ENCODE measurements around the gene KMT2A.
"Not testable (repeated sequence)": the region's sequence is repeated elsewhere in the genome, so short reads cannot be mapped to it uniquely, and the experiment has no call there.

Gene KMT2A

GRCh38 chr11:118435290-118435892, 901 bp upstream of the KMT2A start:
- peak; percentile 93 for DNase-seq

- DNase-seq, result no peak
These were observed 431 bp downstream of the KMT2A start for GRCh38 chr11:118436639-118437207.

DNA sequence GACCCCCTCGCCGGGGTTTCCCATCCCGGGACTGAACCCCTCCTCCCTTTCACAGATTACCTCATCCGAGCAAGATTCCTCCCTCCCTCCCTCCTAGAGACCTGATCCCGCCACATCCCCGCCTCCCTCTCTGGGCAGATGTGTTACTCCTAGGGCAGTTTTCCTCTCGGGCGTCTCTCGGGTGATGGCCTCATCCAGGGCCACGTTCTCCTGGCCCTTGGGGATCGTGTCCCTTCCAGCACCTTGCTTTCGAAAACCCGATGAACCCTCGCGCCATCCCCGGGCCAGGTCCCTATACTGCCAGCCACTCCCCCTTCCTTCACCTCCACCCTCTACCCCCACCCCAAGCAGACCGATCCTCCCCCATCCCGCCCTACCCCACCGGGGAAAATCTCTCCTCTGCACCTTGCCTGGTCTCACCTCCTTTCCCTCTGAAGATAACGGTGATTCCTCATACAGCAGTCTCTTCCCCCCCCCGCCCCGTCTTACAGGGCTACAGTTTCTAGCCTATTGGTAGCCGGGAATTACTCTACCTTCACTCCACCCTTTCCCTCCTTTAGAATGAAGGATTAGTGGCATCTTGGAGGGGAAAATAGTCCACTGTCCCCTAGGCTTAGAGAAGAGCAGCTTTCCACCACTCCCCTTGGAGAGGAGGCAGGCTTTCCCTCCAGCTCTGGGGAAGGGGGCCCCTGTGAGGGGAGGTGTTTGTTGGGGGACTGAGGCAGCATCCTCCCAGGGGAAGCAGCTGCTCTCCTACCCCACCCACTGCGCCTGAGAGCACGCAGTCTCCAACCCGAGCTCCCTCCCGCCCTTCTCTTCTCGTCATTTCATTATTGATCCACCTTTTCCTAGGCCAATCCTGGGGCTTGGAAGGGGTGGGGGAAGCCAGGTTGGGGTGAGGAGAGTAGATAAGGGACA, 1.2 kb downstream of the KMT2A start:
- peak; percentile 83 for DNase-seq

GRCh38 chr11:118438314-118438931, 2.1 kb downstream of the KMT2A start:
- DNase-seq, result peak; percentile 75

GRCh38 chr11:118439646-118440045, 3.4 kb downstream of the KMT2A start:
- no peak for DNase-seq

- DNase-seq, result no peak
These were observed 5.5 kb downstream of the KMT2A start for GRCh38 chr11:118441770-118442275.

- no peak for DNase-seq
These were observed 6.0 kb downstream of the KMT2A start for GRCh38 chr11:118442301-118442700.

DNA sequence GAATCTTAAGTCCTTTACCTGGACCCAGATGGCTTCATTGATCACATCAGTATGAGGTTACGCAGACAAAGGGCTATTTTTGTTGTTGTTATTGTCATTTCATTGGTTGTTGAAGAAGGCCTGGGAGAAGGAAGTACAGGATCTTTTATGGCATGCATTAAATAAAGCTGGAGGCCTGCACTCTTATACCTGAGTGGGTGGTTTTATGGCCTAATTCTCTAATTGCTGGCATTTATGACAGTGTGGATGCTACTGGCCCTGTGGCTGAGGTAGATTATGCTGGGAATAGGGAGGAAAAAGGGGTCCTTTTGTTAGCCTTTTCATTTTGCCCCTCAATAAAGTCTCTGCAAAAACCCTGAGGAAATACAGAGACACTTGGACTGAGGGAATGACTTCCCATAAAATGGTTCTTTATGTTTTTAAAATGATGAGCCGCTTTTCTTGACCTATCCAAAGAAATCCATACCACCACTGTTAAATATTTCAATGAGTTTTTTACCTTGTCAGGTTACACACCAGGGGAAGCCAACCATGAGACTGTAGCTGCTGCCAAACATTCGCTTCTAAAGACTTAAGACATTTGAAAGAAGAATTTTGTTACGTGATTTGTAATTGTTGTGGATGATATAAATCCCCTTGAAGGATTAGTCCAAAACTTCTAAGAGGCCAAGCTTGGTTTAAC, 6.8 kb downstream of the KMT2A start:
- no peak for DNase-seq

GRCh38 chr11:118443590-118444218, 7.4 kb downstream of the KMT2A start:
- no peak for DNase-seq

- DNase-seq, result no peak
These were observed 11.1 kb downstream of the KMT2A start for GRCh38 chr11:118447423-118447822.

- DNase-seq, result no peak
These were observed 12.0 kb downstream of the KMT2A start for GRCh38 chr11:118448294-118448693.

DNA sequence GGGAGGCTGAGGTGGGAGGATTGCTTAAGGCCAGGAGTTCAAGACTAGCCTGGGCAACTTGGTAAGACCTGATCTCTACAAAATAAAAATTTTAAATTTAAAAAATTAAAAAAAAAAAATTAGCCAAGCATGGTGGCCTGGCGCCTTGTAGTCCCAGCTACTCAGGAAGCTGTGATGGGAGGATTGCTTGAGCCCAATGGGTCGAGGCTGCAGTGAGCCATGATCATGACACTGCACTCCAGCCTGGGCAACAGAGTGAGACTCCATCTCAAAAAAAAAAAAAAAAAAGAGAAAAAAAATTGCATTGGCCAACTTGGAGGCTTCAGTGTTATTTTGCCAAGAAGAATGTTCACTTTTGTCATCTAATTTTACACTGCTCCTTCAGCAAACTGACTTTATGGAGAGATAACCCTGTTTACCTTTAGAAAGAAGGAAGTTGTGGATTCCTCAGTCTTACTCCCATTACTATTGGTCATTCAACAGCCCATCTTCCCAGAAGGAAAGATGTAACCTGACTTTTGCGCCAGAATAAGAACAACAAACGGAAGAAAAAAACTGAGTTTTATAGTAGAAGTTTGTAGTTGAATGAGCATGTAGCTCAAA, 13.1 kb downstream of the KMT2A start:
- DNase-seq, result no peak

DNA sequence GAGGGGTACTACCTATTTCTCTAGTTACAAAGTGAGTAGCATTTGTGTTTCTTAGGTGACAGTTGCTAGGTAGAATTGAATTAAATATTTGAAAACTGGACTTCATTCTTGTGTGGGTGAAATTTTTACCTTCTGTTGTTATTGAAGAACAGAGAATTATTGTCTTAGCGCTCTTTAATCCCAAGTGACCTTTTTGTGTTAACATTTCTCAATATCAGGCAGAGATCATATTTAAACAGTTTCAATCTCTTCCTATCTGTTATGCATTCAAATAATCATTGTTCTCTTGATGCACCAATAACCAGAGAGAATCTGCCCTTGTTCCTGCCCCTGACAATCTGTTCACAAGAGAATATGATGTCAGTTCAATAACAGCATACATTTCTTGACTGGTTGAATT, 14.2 kb downstream of the KMT2A start:
- DNase-seq, result no peak

DNA sequence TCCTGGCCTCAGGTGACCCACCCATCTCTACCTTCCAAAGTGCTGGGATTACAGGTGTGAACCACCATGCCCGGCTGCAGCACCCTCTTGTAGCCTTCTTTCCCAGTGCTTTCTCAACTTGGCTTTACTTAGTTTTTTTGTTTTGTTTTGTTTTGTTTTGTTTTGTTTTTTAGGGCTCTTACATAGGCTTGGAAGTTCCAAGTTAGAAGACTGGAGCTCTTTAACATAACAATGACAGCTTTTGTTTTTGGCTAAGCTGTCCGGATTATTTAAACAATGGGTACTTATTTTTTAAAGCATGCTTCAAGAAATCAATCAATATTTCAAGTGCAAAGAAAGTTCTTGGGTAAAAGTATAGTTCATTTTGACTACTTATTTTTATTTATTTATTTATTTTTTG, 25.9 kb downstream of the KMT2A start:
- no peak for DNase-seq

GRCh38 chr11:118468968-118469367, 32.7 kb downstream of the KMT2A start:
- DNase-seq, result not testable (repeated sequence)

GRCh38 chr11:118471030-118471429, 34.7 kb downstream of the KMT2A start:
- DNase-seq, result no peak

GRCh38 chr11:118473537-118473936, 37.2 kb downstream of the KMT2A start:
- no peak for DNase-seq

DNA sequence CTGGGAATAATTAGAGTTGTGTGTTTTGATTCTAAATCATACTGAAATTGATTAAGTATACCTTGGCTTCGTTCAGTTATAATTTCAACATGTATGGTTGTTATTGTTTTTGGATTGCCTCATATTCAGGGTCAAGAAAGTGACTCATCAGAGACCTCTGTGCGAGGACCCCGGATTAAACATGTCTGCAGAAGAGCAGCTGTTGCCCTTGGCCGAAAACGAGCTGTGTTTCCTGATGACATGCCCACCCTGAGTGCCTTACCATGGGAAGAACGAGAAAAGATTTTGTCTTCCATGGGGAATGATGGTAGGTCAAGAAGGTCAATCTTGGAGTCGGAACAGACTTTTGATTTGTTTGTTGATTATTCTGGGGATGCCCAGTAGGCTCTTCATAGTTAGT, 40.4 kb downstream of the KMT2A start:
- no peak for DNase-seq

GRCh38 chr11:118481238-118481637, 44.9 kb downstream of the KMT2A start:
- DNase-seq, result not testable (repeated sequence)

DNA sequence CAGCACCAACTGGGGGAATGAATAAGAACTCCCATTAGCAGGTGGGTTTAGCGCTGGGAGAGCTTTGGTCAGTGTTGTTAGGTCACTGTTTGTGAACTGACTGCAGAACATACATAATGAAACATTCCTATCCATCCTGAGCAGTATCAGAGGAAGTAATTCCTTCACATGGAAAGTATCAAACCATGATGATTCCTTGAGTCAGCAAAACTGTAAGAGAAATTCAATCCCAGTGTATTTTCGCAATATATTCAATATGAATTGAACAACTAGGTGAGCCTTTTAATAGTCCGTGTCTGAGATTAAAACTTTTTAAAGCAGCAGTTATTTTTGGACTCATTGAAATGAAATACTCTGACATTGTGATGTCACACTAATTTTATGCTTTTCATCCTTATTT, 48.1 kb downstream of the KMT2A start:
- DNase-seq, result no peak

GRCh38 chr11:118485273-118485672, 49.0 kb downstream of the KMT2A start:
- DNase-seq, result no peak
